ENCODE data around the gene USH1C.

GRCh38 chr11:17588166-17588565 lies 44.0 kb upstream of the USH1C start:
- TF ChIP-seq GLIS3 (CRISPR knock-in tag; IDR thresholded peaks at IDR 0.05) (no peak), ZFP3 (CRISPR knock-in tag; IDR thresholded peaks at IDR 0.05) (no peak), TCF4 (CRISPR knock-in tag; IDR thresholded peaks at IDR 0.05; ENCODE audit: borderline replicate concordance) (no peak), TOX (CRISPR knock-in tag; IDR thresholded peaks at IDR 0.05; ENCODE audit: borderline replicate concordance) (no peak), ZNF70 (CRISPR knock-in tag; IDR thresholded peaks at IDR 0.05) (no peak), ISL1 (CRISPR knock-in tag; IDR thresholded peaks at IDR 0.05) (no peak), CREB5 (CRISPR knock-in tag; IDR thresholded peaks at IDR 0.05; ENCODE audit: low read depth) (no peak), PATZ1 (CRISPR knock-in tag; IDR thresholded peaks at IDR 0.05; ENCODE audit: borderline replicate concordance) (no peak), TSHZ2 (CRISPR knock-in tag; IDR thresholded peaks at IDR 0.05) (no peak), BACH2 (CRISPR knock-in tag; IDR thresholded peaks at IDR 0.05; ENCODE audit: borderline replicate concordance) (no peak)

Data from SK-N-SH treated with all-trans-retinoic acid at 6 μM for 48 hours (cell line).